Measurements from ENCODE around the gene ST6GALNAC3. TPM values are rescaled to one million over a fixed set of nuclear protein-coding genes. Genes with fewer than 3 reads are reported as not detected.

Gene ST6GALNAC3
- total RNA-seq, 4 donors from 2014 or later: 5.9 to 29.8 (median 11.7) TPM

DNA sequence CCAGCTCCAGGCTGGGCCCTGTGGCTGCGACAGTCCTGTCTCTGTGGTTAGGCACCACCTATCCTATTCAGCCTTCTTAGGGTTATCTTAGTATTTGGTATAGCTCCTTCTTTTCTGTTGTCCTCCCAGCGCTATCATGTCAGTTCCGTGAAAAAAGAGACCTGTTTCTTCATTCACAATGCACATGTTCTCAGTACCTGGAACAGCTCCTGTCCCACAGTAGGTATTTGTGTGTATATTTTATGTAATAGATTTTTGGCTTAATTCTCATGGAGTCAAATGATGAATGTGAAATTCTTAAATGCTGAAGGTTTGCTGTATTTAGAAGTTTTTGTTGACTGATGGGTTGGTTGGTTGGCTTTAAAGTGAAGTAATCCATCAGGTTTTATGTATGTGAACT lies 279.7 kb downstream of the ST6GALNAC3 start:
- TF ChIP-seq, protein P1, sequence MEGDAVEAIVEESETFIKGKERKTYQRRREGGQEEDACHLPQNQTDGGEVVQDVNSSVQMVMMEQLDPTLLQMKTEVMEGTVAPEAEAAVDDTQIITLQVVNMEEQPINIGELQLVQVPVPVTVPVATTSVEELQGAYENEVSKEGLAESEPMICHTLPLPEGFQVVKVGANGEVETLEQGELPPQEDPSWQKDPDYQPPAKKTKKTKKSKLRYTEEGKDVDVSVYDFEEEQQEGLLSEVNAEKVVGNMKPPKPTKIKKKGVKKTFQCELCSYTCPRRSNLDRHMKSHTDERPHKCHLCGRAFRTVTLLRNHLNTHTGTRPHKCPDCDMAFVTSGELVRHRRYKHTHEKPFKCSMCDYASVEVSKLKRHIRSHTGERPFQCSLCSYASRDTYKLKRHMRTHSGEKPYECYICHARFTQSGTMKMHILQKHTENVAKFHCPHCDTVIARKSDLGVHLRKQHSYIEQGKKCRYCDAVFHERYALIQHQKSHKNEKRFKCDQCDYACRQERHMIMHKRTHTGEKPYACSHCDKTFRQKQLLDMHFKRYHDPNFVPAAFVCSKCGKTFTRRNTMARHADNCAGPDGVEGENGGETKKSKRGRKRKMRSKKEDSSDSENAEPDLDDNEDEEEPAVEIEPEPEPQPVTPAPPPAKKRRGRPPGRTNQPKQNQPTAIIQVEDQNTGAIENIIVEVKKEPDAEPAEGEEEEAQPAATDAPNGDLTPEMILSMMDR (IDR thresholded peaks at IDR 0.05; ENCODE audit: low read depth): no peak

DNA sequence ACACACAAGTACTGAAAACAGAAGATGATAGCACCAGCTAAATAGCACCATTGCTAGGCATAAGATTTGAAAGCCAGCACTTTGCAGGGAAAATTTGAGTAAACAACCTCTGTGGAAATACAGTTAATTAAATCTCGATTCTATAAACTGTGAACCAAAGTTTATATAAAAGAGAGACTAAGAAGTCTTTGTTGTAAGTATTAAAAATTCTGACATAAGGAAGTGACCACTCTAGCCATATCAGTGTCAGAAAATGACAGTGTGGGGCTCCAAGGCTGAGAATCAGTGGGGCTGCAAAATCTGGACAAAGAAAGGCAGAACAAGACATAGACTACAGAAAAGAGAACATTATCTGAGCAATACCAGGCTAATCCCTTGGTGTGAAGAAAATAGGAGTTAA lies 292.2 kb downstream of the ST6GALNAC3 start:
- TF ChIP-seq, protein P1 (IDR thresholded peaks at IDR 0.05; ENCODE audit: low read depth): no peak

DNA sequence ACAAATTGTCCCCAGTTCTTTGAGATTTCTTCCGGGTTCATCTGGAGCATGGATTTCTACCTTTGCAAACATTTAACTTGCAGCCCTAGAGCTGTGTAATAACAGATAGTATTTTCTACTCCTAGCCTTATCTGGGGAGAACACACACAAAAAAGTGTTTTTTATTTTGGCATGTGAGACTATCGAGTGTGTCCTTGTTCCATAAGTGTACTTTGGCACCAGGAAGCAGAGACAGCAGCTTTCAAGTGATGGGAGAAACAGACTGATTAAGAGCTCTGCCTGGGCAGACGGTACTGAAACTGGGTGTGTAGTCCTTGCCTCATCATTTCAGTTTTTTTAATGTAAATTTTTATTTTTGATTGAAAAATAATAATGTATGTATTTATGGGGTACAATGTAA lies 297.4 kb downstream of the ST6GALNAC3 start:
- TF ChIP-seq, protein P1 (IDR thresholded peaks at IDR 0.05; ENCODE audit: low read depth): no peak

DNA sequence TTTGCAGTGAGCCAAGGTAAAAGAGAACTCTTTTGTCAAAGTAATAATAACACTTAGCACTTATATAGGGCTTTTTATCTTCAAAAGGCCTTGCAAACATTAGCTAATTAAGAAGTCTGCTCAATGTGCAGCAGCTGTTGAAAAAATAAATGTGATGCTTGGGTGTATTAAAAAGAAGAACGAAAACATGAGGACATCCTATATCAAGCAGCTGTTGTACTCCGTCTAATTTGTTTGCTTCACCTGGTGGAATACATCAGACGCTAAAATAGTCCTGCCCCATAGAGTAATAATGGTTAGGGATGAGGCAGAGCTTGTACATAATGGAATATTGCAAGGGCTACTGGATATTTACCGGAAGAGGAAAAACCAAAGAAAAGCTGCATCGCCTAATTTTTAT lies 299.5 kb downstream of the ST6GALNAC3 start:
- TF ChIP-seq, protein P1 (IDR thresholded peaks at IDR 0.05; ENCODE audit: low read depth): no peak

DNA sequence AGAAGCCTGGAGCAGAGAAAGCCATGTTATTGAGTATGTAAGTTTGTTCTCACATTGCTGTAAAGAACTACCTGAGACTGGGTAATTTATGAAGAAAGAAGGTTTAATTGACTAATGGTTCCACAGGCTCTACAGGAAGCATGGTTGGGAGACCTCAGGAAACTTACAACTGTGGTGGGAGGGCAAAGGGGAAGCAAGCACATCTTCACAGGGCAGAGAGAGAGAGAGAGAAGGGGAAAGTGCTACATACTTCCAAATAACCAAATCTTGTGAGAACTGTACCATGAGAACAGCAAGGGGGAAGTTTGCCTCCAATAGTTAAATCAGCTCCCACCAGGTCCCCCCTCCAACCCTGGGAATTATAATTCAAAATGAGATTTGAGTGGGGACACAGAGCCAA lies 302.7 kb downstream of the ST6GALNAC3 start:
- TF ChIP-seq, protein P1 (IDR thresholded peaks at IDR 0.05; ENCODE audit: low read depth): no peak

DNA sequence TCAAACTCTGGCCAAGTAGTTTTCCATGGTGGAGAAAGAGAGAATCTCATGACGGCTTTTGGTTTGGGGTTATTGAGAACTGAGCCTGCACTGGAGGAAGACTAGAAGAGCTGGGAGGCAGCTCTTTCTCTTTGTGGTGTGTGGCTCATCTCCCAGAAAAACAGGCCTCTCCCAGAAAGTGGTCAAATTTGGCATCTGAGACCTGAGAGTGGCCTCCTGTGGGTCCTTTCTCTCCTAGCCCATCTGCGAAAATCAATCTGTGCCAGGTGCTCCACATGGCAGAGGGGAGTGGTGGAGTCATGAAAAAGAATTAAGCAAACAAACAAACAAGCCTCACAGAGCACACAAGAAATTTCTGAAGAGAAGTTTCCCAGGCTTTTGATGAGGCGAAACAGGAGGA lies 305.0 kb downstream of the ST6GALNAC3 start:
- TF ChIP-seq, protein P1 (IDR thresholded peaks at IDR 0.05; ENCODE audit: low read depth): no peak

DNA sequence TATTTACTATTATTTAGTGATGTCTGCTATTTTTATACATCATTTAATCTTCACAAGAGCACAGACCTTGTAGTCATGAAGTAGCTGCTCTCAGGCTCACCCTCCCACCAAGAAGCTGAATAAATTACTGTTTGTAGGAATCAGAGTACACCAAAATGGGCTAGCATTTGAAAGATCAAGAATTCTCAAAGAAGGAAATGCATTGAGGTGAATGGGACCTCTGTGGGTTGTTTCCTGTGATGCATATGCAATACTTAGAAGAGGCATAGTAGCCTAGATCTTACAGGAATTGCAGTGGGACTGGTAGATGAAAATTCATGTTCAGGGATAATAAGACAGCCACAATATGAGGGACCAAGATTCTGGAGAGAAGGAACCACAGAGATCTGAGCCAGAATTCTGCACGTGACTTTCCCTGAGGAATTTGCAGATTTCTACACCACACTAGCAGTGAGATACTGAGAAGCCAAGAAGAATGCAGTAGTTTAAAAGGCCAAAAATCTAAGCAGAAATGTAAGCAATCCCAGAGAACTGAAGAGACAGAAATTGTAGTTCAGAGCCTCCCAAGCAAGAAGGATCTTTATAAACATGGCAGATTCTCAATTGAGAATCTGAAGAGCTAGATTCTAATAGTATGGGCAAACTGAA lies 307.0 kb downstream of the ST6GALNAC3 start:
- TF ChIP-seq, protein P1 (IDR thresholded peaks at IDR 0.05; ENCODE audit: low read depth): no peak

Data from subcutaneous adipose tissue (tissue), 4 donors.